ENCODE data around the gene WNT3.

- no peak for TF ChIP-seq CTCF (IDR thresholded peaks at IDR 0.05)
- TF ChIP-seq POLR2AphosphoS5 (IDR thresholded peaks at IDR 0.05; ENCODE audit: insufficient read depth in 1 of 2, low read depth in 1 of 2), result no peak
Observed at GRCh38 chr17:46719891-46720290, 98.6 kb downstream of the WNT3 start.

Data from vagina (tissue), 2 donors.